Activated naive CD4-positive, alpha-beta T cell treated with anti-CD3 and anti-CD28 coated beads, Interleukin-2, amount 10 ng/mL, durations not matched to agents 7 days and 5 days (primary cell): Measurements from ENCODE around the gene FBXW11.

Experiments used
- CTCF ChIA-PET: fragments of 350-600 bp; sonication (Branson Sonifier 250); formaldehyde crosslinking; loops from one replicate; lab custom pipeline; 2021; ENCODE audit warnings: antibody characterized with exemption; lab: Charles Lee
- DNase-seq: peaks from one replicate; pipeline ENCODE4 v3.0.0-alpha.2; 2020
- H3K27ac Mint-ChIP-seq: one replicate; pipeline ENCODE4 v1.8.0; 2021; ENCODE audit warnings: mild to moderate bottlenecking, moderate library complexity, mixed read lengths
- H3K27me3 Mint-ChIP-seq: one replicate; pipeline ENCODE4 v1.8.0; 2021; ENCODE audit warnings: mild to moderate bottlenecking, mixed read lengths
- H3K36me3 Mint-ChIP-seq: one replicate; pipeline ENCODE4 v1.8.0; 2021; ENCODE audit warnings: mixed read lengths
- H3K4me1 Mint-ChIP-seq: one replicate; pipeline ENCODE4 v1.8.0; 2021; ENCODE audit warnings: mixed read lengths
- H3K4me3 Mint-ChIP-seq: one replicate; pipeline ENCODE4 v1.8.0; 2021; ENCODE audit warnings: mild to moderate bottlenecking, moderate library complexity, mixed read lengths
- H3K9me3 Mint-ChIP-seq: one replicate; pipeline ENCODE4 v1.8.0; 2021; ENCODE audit warnings: mixed read lengths

The FBXW11 gene

GRCh38 chr5:171848486-171848885, 158.0 kb downstream of the FBXW11 start:
- no peaks in the 10 kb centered on the region for H3K36me3 Mint-ChIP-seq
- H3K4me3 Mint-ChIP-seq = no peak overlapping the region
- H3K27me3 Mint-ChIP-seq = no peaks in the 10 kb centered on the region
- H3K27ac Mint-ChIP-seq = no peak overlapping the region
- H3K4me1 Mint-ChIP-seq = no peaks in the 10 kb centered on the region
- CTCF ChIA-PET = no interaction called here
- no peaks in the 10 kb centered on the region for H3K9me3 Mint-ChIP-seq
- DNase-seq = no peak

GRCh38 chr5:171848006-171848405, 158.4 kb downstream of the FBXW11 start:
- H3K4me1 Mint-ChIP-seq = no peaks in the 10 kb centered on the region
- DNase-seq = no peak
- CTCF ChIA-PET = no interaction called here
- H3K36me3 Mint-ChIP-seq = no peaks in the 10 kb centered on the region
- H3K27me3 Mint-ChIP-seq = no peaks in the 10 kb centered on the region
- H3K9me3 Mint-ChIP-seq = no peaks in the 10 kb centered on the region
- no peak overlapping the region for H3K4me3 Mint-ChIP-seq
- H3K27ac Mint-ChIP-seq = no peak overlapping the region

GRCh38 chr5:171847026-171847425, 159.4 kb downstream of the FBXW11 start:
- Mint-ChIP-seq H3K4me1 (no peaks in the 10 kb centered on the region), H3K4me3 (no peak overlapping the region), H3K36me3 (no peaks in the 10 kb centered on the region), H3K27me3 (no peaks in the 10 kb centered on the region), H3K9me3 (no peaks in the 10 kb centered on the region), H3K27ac (no peak overlapping the region)
- no peak for DNase-seq
- CTCF ChIA-PET = no interaction called here

GRCh38 chr5:171846323-171846722, 160.1 kb downstream of the FBXW11 start:
- no peak for DNase-seq
- H3K36me3 Mint-ChIP-seq = no peaks in the 10 kb centered on the region
- no peaks in the 10 kb centered on the region for H3K9me3 Mint-ChIP-seq
- no peak overlapping the region for H3K27ac Mint-ChIP-seq
- CTCF ChIA-PET = no interaction called here
- no peaks in the 10 kb centered on the region for H3K4me1 Mint-ChIP-seq
- H3K4me3 Mint-ChIP-seq = no peak overlapping the region
- no peaks in the 10 kb centered on the region for H3K27me3 Mint-ChIP-seq

- Mint-ChIP-seq H3K27me3 (no peaks in the 10 kb centered on the region), H3K4me3 (no peak overlapping the region), H3K4me1 (peaks cover 3% of the 10 kb centered on the region), H3K27ac (no peak overlapping the region), H3K9me3 (no peaks in the 10 kb centered on the region), H3K36me3 (no peaks in the 10 kb centered on the region)
- CTCF ChIA-PET = no interaction called here
- DNase-seq = no peak
Observed at GRCh38 chr5:171845857-171846256, 160.6 kb downstream of the FBXW11 start.

- CTCF ChIA-PET = no interaction called here
- H3K4me1 Mint-ChIP-seq = peaks cover 8% of the 10 kb centered on the region
- no peak overlapping the region for H3K27ac Mint-ChIP-seq
- no peaks in the 10 kb centered on the region for H3K36me3 Mint-ChIP-seq
- no peak overlapping the region for H3K4me3 Mint-ChIP-seq
- no peaks in the 10 kb centered on the region for H3K27me3 Mint-ChIP-seq
- no peak for DNase-seq
- no peaks in the 10 kb centered on the region for H3K9me3 Mint-ChIP-seq
Observed at GRCh38 chr5:171845040-171845630, 161.3 kb downstream of the FBXW11 start.

- Mint-ChIP-seq H3K36me3 (no peaks in the 10 kb centered on the region), H3K27me3 (no peaks in the 10 kb centered on the region), H3K9me3 (no peaks in the 10 kb centered on the region), H3K4me3 (no peak overlapping the region), H3K4me1 (peaks cover 8% of the 10 kb centered on the region), H3K27ac (no peak overlapping the region)
- CTCF ChIA-PET = no interaction called here
- DNase-seq = no peak
Observed at GRCh38 chr5:171842777-171843328, 163.6 kb downstream of the FBXW11 start.

GRCh38 chr5:171841984-171842776, 164.3 kb downstream of the FBXW11 start:
- no peak overlapping the region for H3K4me3 Mint-ChIP-seq
- CTCF ChIA-PET = no interaction called here
- peaks cover 8% of the 10 kb centered on the region for H3K4me1 Mint-ChIP-seq
- no peaks in the 10 kb centered on the region for H3K27me3 Mint-ChIP-seq
- no peaks in the 10 kb centered on the region for H3K9me3 Mint-ChIP-seq
- no peaks in the 10 kb centered on the region for H3K36me3 Mint-ChIP-seq
- no peak overlapping the region for H3K27ac Mint-ChIP-seq
- no peak for DNase-seq

GRCh38 chr5:171840711-171841522, 165.5 kb downstream of the FBXW11 start:
- H3K4me3 Mint-ChIP-seq = no peak overlapping the region
- no peaks in the 10 kb centered on the region for H3K9me3 Mint-ChIP-seq
- H3K36me3 Mint-ChIP-seq = no peaks in the 10 kb centered on the region
- no peak for DNase-seq
- no peaks in the 10 kb centered on the region for H3K27me3 Mint-ChIP-seq
- peaks cover 8% of the 10 kb centered on the region for H3K4me1 Mint-ChIP-seq
- CTCF ChIA-PET = no interaction called here
- no peak overlapping the region for H3K27ac Mint-ChIP-seq

GRCh38 chr5:171840066-171840465, 166.4 kb downstream of the FBXW11 start:
- Mint-ChIP-seq H3K4me1 (peaks cover 8% of the 10 kb centered on the region), H3K27ac (no peak overlapping the region), H3K36me3 (no peaks in the 10 kb centered on the region), H3K27me3 (no peaks in the 10 kb centered on the region), H3K4me3 (no peak overlapping the region), H3K9me3 (no peaks in the 10 kb centered on the region)
- CTCF ChIA-PET = no interaction called here
- no peak for DNase-seq

GRCh38 chr5:171839112-171839511, 167.3 kb downstream of the FBXW11 start:
- H3K27me3 Mint-ChIP-seq = no peaks in the 10 kb centered on the region

GRCh38 chr5:171838066-171838465, 168.4 kb downstream of the FBXW11 start:
- CTCF ChIA-PET = no interaction called here
- Mint-ChIP-seq H3K27me3 (no peaks in the 10 kb centered on the region), H3K4me3 (no peak overlapping the region), H3K9me3 (no peaks in the 10 kb centered on the region), H3K27ac (no peak overlapping the region), H3K4me1 (peaks cover 8% of the 10 kb centered on the region), H3K36me3 (no peaks in the 10 kb centered on the region)
- DNase-seq = no peak

More at GRCh38 chr5:171839112-171839511, 167.3 kb downstream of the FBXW11 start:
- no peak overlapping the region for H3K27ac Mint-ChIP-seq
- CTCF ChIA-PET = interaction anchor here (0.6 to 0.7 kb wide), 2 partner anchors 139 to 204 kb away, joined by 3 read pairs; no protein-coding TSS in a partner anchor
- H3K4me1 Mint-ChIP-seq = peaks cover 8% of the 10 kb centered on the region
- DNase-seq = no peak
- no peak overlapping the region for H3K4me3 Mint-ChIP-seq
- H3K9me3 Mint-ChIP-seq = no peaks in the 10 kb centered on the region
- H3K36me3 Mint-ChIP-seq = no peaks in the 10 kb centered on the region

- H3K4me3 Mint-ChIP-seq = no peak overlapping the region
- H3K36me3 Mint-ChIP-seq = no peaks in the 10 kb centered on the region
- CTCF ChIA-PET = no interaction called here
- peaks cover 8% of the 10 kb centered on the region for H3K4me1 Mint-ChIP-seq
- no peak overlapping the region for H3K27ac Mint-ChIP-seq
- no peak for DNase-seq
- H3K9me3 Mint-ChIP-seq = no peaks in the 10 kb centered on the region
- no peaks in the 10 kb centered on the region for H3K27me3 Mint-ChIP-seq
Observed at GRCh38 chr5:171837522-171837921, 168.9 kb downstream of the FBXW11 start.

- DNase-seq = no peak
- H3K4me1 Mint-ChIP-seq = no peaks in the 10 kb centered on the region
- no peak overlapping the region for H3K27ac Mint-ChIP-seq
- CTCF ChIA-PET = no interaction called here
- H3K36me3 Mint-ChIP-seq = no peaks in the 10 kb centered on the region
- no peaks in the 10 kb centered on the region for H3K27me3 Mint-ChIP-seq
- H3K4me3 Mint-ChIP-seq = no peak overlapping the region
- no peaks in the 10 kb centered on the region for H3K9me3 Mint-ChIP-seq
Observed at GRCh38 chr5:171835066-171835465, 171.4 kb downstream of the FBXW11 start.
